NB4 (cell line): ENCODE data around the gene SPHK1.

Experiments used
- DNase-seq: peaks from one replicate; pipeline ENCODE4 v3.0.0; 2010; ENCODE audit warnings: low read depth
- H3K4me3 ChIP-seq: one replicate; pipeline ENCODE4 v1.5.1; 2011; ENCODE audit warnings: mild to moderate bottlenecking, low read depth, low read length, moderate library complexity
- MYC ChIP-seq: IDR thresholded peaks from 2 replicates; pipeline ENCODE4 v1.6.1; 2011; ENCODE audit warnings: low read depth, low read length
- POLR2A ChIP-seq: IDR thresholded peaks from 2 replicates; pipeline ENCODE4 v1.6.1; 2011; ENCODE audit warnings: mild to moderate bottlenecking; ENCODE audit not compliant: insufficient read length; ENCODE audit errors: extremely low read depth
- TF ChIP-seq, protein P1 (sequence below): IDR thresholded peaks from 2 replicates; pipeline ENCODE4 v1.6.1; 2011; ENCODE audit warnings: low read depth, low read length
- TF ChIP-seq, protein P2 (sequence below): IDR thresholded peaks from one replicate; pipeline ENCODE4 v1.5.1; 2012; ENCODE audit warnings: low read depth, low read length

The SPHK1 gene

DNA sequence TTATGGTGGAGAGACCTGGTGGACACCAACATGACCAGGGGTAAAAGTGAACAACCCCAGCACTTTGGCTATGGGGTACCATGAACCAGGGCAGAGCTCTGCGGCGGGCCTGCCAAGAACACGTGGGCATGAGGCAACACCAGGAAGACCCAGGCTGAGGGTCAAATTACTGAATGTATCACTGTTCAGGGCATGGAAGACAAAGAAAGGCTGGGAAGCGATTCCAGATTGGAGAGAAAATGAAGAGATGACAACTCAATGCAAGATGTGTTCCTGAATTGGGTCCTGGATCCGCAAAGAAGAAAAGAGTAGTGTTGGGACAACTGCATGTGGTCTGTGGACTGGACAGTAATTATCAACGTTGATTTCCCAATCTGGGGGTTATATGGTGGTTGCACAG, 19.8 kb downstream of the SPHK1 start:
- H3K4me3 ChIP-seq = no peak overlapping the region
- no peak for DNase-seq
- TF ChIP-seq MYC = no peak
- no peak for TF ChIP-seq POLR2A
- TF ChIP-seq, protein P1, sequence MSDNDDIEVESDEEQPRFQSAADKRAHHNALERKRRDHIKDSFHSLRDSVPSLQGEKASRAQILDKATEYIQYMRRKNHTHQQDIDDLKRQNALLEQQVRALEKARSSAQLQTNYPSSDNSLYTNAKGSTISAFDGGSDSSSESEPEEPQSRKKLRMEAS = no peak
- TF ChIP-seq, protein P2, sequence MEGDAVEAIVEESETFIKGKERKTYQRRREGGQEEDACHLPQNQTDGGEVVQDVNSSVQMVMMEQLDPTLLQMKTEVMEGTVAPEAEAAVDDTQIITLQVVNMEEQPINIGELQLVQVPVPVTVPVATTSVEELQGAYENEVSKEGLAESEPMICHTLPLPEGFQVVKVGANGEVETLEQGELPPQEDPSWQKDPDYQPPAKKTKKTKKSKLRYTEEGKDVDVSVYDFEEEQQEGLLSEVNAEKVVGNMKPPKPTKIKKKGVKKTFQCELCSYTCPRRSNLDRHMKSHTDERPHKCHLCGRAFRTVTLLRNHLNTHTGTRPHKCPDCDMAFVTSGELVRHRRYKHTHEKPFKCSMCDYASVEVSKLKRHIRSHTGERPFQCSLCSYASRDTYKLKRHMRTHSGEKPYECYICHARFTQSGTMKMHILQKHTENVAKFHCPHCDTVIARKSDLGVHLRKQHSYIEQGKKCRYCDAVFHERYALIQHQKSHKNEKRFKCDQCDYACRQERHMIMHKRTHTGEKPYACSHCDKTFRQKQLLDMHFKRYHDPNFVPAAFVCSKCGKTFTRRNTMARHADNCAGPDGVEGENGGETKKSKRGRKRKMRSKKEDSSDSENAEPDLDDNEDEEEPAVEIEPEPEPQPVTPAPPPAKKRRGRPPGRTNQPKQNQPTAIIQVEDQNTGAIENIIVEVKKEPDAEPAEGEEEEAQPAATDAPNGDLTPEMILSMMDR = no peak

DNA sequence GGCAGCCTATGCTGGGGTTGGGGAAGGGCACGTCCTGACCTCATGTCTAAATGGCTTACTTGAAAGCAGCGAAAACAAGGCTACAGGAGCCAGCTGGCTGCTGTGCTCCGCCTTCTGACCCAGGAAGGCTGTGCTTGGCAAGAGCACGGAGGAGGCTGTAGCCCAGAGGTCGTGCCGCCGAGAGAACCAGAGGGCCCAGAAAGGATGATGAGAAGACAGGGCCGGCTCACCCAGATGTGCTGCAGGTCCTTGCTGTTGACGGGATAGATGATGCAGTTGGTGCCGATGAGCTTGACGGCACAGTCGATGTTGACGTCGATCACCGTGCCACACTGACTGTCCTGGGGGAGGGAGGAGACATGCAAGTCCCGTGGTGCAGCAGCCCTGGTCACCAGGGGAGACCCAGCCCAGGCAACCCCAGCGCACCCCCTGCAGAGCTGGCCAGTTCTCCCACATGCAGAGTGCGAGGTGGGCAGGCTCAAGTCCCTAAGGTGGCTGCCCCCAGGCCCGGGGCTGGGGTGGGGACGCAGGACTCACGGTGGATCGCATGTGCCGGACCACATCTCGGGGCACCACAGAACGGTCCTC, 20.7 kb downstream of the SPHK1 start:
- TF ChIP-seq POLR2A (no peak), MYC (no peak)
- TF ChIP-seq, protein P1 = no peak
- TF ChIP-seq, protein P2 = no peak
- no peak overlapping the region for H3K4me3 ChIP-seq
- DNase-seq = no peak

DNA sequence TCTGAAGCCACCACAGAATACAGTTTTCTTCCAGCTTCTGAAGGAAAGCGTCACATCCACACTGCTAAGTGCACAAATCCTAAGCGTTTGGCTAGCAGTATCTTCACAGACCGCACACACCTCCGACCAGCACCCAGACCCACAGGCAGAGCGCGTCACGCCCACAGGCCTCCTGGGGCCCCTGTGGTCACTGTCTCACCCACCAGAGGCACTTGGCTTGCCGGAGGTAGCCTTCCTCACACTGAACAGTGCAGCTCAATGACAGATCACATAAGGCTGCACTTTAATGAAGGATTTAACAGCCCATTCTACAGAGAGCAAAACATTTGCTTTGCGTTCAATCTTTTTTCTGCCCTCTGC, 21.2 kb downstream of the SPHK1 start:
- peak; percentile 82 for DNase-seq
- no peak overlapping the region for H3K4me3 ChIP-seq
- TF ChIP-seq POLR2A (no peak), MYC (no peak)
- TF ChIP-seq, protein P1 = no peak
- TF ChIP-seq, protein P2 = no peak

DNA sequence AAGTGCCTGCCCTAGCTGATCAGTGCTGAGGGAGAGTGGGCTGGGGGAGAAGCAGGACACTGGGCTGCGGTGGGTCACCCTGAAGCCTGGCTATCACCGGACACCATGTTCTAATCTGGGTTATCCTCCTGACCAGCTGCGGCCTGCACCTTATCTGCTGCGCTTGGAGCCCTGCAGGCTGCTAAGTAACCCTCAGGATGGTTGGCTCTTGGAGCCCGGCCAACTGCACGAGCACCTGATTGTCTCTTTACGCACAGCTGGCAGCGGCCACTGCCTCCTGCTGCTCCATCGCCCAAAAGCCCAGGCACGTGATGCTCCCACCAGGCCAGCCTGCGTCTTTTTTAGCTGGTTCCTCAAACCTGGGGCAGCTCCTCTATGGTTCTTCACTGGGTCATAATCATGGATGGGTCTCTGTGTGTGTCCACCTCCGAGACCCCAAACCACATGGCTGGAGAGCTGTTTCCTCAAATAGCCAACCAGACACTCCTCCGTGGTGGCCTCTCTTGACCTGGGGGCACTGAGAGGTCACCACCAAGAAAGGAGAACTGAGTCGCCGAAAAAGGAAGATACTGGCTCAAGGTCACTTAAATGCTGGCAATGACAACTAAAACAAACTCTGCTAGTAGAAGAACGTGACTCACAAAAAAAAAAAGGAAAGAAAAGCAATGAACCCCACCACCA, 21.7 kb downstream of the SPHK1 start:
- TF ChIP-seq, protein P1 = peak; percentile 53
- no peak for TF ChIP-seq POLR2A
- H3K4me3 ChIP-seq = no peak overlapping the region
- peak; percentile 84 for DNase-seq

DNA sequence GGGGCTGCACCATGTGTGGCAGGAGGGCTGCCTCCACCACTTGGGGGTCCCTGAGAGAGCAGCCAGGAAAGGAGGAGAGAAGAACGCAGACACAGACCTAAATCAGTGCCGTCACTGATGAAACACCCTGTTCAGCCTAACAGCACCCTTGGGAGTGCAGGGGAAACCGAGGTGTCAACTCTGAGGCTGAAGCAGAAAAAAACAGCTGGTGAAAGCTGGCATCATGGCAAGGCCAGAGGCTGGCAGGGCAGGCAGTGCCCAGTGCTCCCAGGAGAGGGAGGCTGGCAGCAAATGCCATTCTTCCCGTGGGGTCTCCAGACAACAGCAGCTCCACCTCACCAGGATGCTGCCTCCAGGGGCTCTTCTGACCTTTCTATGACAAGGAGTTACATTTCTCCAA, 23.1 kb downstream of the SPHK1 start:
- DNase-seq = no peak
- TF ChIP-seq, protein P2 = no peak
- TF ChIP-seq POLR2A (no peak), MYC (no peak)
- TF ChIP-seq, protein P1 = no peak
- no peak overlapping the region for H3K4me3 ChIP-seq

DNA sequence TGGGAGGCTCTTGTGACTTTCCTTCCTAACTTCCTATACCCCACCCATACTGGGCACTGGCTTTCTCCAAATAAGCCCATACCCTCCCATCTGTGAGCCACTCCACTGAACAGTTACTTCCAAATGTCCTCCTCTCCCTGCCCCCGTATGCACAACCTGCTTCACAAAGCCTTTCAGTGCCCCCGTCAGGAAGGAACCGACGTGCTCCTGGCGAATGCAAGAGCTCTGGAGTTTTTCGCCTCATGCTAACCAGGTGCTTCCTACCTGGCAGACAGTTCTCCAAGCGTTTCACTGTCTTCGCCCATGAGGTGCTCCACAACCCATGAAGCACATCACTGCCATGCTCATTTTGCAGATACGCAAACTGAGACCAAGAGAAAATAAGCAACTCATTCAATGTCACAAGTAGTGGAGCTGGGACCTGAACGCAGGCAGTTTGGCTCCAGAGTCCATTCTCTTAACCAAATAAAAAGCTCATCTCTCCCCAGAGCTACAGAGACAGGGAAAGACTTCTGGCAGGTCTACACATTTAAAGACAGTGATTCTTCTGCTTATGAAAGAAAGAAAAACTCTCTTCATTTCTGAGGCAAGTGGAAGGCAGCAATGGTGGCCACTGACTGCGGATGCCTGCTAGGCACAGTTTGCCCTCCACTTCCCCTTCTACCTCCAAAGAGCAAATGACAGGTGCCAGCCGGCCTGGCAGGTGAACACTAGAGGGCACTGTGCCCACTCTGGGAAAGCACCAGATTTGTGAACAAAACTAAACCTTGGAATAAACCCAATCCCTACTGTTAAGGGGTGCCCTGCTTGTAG, 23.8 kb downstream of the SPHK1 start:
- no peak for TF ChIP-seq POLR2A
- no peak for TF ChIP-seq MYC
- TF ChIP-seq, protein P2 = peak; percentile 81
- TF ChIP-seq, protein P1 = no peak
- no peak overlapping the region for H3K4me3 ChIP-seq
- DNase-seq = peak; percentile 70
